GM18517 (cell line): ENCODE results near the gene HSPBAP1.

ENCODE experiments used
- ATAC-seq: cut with Tn5 transposase; IDR thresholded peaks from one replicate; pipeline ENCODE4 v1.9.1; 2021; ENCODE audit warnings: mild to moderate bottlenecking, moderate library complexity; ENCODE audit not compliant: unreplicated experiment

The HSPBAP1 gene

DNA sequence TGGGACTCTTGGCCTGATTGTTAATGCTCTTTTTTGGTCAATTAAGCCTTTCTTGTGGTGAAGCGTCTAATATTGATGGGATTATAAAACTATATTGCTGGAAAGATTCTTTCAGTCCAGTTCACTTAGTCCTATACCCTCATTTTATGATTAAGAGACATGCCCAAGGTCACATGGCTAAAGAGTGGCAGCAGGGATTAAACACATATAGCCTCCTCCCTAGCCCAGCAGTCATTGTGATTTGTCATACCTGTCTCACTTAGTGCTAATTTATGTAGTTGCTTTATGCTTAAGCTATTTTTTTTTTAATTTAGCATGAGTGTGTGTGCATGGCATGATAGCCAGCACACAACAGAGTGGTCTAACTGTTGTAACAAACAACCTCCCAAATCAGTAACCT is 103.5 kb downstream of the HSPBAP1 start:
- ATAC-seq: no peak
